Upper lobe of left lung (tissue), 6 donors: ENCODE results near the gene MGAM2. TPM values are rescaled to one million over a fixed set of nuclear protein-coding genes. Genes with fewer than 3 reads are reported as not detected.
"Not testable (repeated sequence)": the region's sequence is repeated elsewhere in the genome, so short reads cannot be mapped to it uniquely, and the experiment has no call there.

ENCODE experiments used
- ATAC-seq, 2 donors: fragments of 200-7000 bp; cut with Tn5 transposase; one replicate each; pipeline ENCODE4 v1.9.1; 2022; ENCODE audit warnings: mild to moderate bottlenecking in 2 of 2, moderate library complexity in 2 of 2; ENCODE audit not compliant: low FRiP score in 2 of 2
- DNase-seq, 2 donors: peaks; one replicate each; pipeline ENCODE4 v3.0.0-alpha.2; 2019 to 2020
- H3K27ac ChIP-seq, 4 donors: fragments of 200-600 bp; sonication (generic); one replicate each; pipeline ENCODE4 v1.5.1; 2016 to 2019
- H3K27me3 ChIP-seq, 4 donors: fragments of 200-600 bp; sonication (generic); one replicate each; pipeline ENCODE4 v1.5.1; 2017 to 2019
- H3K36me3 ChIP-seq, 4 donors: fragments of 200-600 bp; sonication (generic); one replicate each; pipeline ENCODE4 v1.5.1; 2016 to 2019
- H3K4me1 ChIP-seq, 4 donors: fragments of 200-600 bp; sonication (generic); one replicate each; pipeline ENCODE4 v1.5.1; 2018 to 2019
- H3K4me3 ChIP-seq, 4 donors: fragments of 200-600 bp; sonication (generic); one replicate each; pipeline ENCODE4 v1.5.1; 2017 to 2019; ENCODE audit warnings: mild to moderate bottlenecking in 2 of 4, moderate library complexity in 1 of 4
- H3K9me3 ChIP-seq, 4 donors: fragments of 200-600 bp; sonication (generic); one replicate each; pipeline ENCODE4 v1.5.1; 2018 to 2019
- EP300 ChIP-seq, 4 donors: sonication (generic); formaldehyde crosslinking; IDR thresholded peaks; one replicate each; pipeline ENCODE4 v1.5.1; 2017; ENCODE audit warnings: antibody characterized with exemption in 4 of 4, control low read depth in 2 of 4
- POLR2A ChIP-seq, 4 donors: fragments of 450-650 bp; IDR thresholded peaks; one replicate each; pipeline ENCODE4 v1.5.1; 2016 to 2017; ENCODE audit warnings: antibody characterized with exemption in 4 of 4, mild to moderate bottlenecking in 2 of 4
- POLR2AphosphoS5 ChIP-seq, 2 donors: sonication (generic); formaldehyde crosslinking; IDR thresholded peaks; one replicate each; pipeline ENCODE4 v1.5.1; 2017; ENCODE audit warnings: antibody characterized with exemption in 2 of 2
- WGBS, 2 donors: methylation state at CpG; one replicate each; pipeline ENCODE4 v1.1.5; 2017 to 2018; 5-methylcytosine and 5-hydroxymethylcytosine counted together
- total RNA-seq, 6 donors: library from RNA; depleted of rRNA in 4 of 6; stranded (reverse); fragments of >200 nt in 4 of 6; gene quantifications; one replicate each; pipeline versions ENCODE4 v1.1.0 to v1.2.1, GENCODE V29; 2016 to 2021
- TF ChIP-seq, protein P1 (sequence below), 6 experiments: fragments of 450-650 bp in 4 of 6; fragments of 200-600 bp in 2 of 6; sonication (generic) in 2 of 6; IDR thresholded peaks; one replicate each; pipeline ENCODE4 v1.5.1; 2016 to 2019; ENCODE audit warnings: antibody characterized with exemption in 6 of 6
- donor health status: DM: no; HTN: no; CAD: no; lungs with moderate emphysema.
- donor health status: DM: no; HTN: yes; CAD: no; lungs with severe emphysema.

The MGAM2 gene
- total RNA-seq, 6 donors from 2014 or later, result 0.43 to 1.6 (median 0.63) TPM

DNA sequence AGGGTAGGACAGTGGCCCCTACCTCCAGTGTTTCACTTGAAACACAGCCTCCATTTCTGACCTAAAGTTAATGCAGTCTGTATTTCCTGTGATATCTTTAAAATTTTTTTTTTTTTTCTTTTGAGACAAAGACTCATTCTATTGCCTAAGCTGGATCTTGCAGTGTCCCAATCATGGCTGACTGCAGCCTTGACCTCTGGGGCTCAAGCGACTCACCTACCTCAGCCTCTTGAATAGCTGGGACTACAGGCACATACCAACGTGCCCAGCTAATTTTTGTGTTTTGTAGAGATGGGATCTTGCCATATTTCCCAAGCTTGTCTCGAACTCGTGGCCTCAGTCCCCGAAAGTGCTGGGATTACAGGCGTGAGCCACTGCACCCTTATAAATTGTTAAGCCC lies 16.7 kb upstream of the MGAM2 start:
- H3K9me3 ChIP-seq, result no peaks in the 10 kb centered on the region
- no peaks in the 10 kb centered on the region for H3K36me3 ChIP-seq

DNA sequence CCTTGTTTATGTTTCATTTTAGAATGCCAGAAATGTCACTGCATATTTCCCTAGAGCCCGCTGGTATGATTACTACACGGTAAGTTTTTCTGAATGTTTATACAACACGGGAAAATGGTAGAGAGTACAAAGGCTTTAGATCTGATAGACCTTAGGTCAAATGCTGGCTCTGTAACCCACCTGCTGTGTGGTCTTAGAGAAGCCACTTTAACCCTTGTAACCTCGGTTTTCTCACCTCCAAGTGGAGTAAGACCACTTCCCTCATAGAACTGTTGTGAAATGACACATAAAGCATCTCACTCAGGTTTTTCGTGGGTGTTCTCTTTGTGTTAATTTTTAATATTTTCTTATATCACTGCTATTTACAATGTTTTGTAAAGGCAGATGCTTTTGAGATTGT lies 13.9 kb upstream of the MGAM2 start:
- ATAC-seq (no peak), DNase-seq (no peak)
- no peaks in the 10 kb centered on the region for H3K36me3 ChIP-seq
- WGBS, 2 donors, result 46 to 48% methylated on average over 5 of the region's 5 CpGs
- H3K4me3 ChIP-seq, result no peak overlapping the region
- H3K27ac ChIP-seq, result no peak overlapping the region
- H3K4me1 ChIP-seq, result no peaks in the 10 kb centered on the region
- TF ChIP-seq, protein P1, sequence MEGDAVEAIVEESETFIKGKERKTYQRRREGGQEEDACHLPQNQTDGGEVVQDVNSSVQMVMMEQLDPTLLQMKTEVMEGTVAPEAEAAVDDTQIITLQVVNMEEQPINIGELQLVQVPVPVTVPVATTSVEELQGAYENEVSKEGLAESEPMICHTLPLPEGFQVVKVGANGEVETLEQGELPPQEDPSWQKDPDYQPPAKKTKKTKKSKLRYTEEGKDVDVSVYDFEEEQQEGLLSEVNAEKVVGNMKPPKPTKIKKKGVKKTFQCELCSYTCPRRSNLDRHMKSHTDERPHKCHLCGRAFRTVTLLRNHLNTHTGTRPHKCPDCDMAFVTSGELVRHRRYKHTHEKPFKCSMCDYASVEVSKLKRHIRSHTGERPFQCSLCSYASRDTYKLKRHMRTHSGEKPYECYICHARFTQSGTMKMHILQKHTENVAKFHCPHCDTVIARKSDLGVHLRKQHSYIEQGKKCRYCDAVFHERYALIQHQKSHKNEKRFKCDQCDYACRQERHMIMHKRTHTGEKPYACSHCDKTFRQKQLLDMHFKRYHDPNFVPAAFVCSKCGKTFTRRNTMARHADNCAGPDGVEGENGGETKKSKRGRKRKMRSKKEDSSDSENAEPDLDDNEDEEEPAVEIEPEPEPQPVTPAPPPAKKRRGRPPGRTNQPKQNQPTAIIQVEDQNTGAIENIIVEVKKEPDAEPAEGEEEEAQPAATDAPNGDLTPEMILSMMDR (IDR thresholded peaks at IDR 0.05), result no peak
- TF ChIP-seq POLR2A (IDR thresholded peaks at IDR 0.05) (no peak), POLR2AphosphoS5 (IDR thresholded peaks at IDR 0.05) (no peak), EP300 (IDR thresholded peaks at IDR 0.05) (no peak)
- no peaks in the 10 kb centered on the region for H3K27me3 ChIP-seq
- no peaks in the 10 kb centered on the region for H3K9me3 ChIP-seq

More for the DNA sequence above, 16.7 kb upstream of the MGAM2 start:
- TF ChIP-seq POLR2AphosphoS5 (IDR thresholded peaks at IDR 0.05) (no peak), POLR2A (IDR thresholded peaks at IDR 0.05) (no peak), EP300 (IDR thresholded peaks at IDR 0.05) (no peak)
- TF ChIP-seq, protein P1 (IDR thresholded peaks at IDR 0.05), result no peak
- H3K27me3 ChIP-seq, result no peaks in the 10 kb centered on the region
- WGBS, 2 donors, result 87 to 90% methylated on average over 6 of the region's 6 CpGs
- DNase-seq (no peak), ATAC-seq (no peak)
- H3K4me3 ChIP-seq, result no peak overlapping the region
- H3K4me1 ChIP-seq, result no peaks in the 10 kb centered on the region
- no peak overlapping the region for H3K27ac ChIP-seq

DNA sequence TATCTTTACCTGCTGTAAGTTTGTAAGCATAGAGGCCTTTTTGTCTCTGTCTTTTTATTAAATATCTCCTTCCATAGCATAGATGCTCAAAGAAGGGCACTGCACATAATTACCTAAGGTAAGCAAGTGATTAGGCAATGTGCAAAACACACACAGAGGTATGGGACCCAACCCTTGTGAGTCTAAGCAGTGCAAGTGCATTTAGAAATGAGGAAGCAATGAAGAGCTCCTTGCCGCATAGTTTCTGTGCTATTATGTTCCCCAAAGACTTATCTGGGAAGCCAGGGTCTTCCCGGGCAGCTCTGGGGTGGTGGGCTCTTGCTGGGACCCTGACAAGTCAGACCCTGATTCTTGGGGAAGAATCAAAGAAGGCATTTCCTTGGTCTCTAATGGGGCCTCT lies 13.5 kb upstream of the MGAM2 start:
- Histone ChIP-seq H3K4me1 (no peaks in the 10 kb centered on the region), H3K9me3 (no peaks in the 10 kb centered on the region), H3K4me3 (no peak overlapping the region), H3K27me3 (no peaks in the 10 kb centered on the region), H3K36me3 (no peaks in the 10 kb centered on the region), H3K27ac (no peak overlapping the region)
- no peak for DNase-seq
- no peak for TF ChIP-seq POLR2AphosphoS5 (IDR thresholded peaks at IDR 0.05)
- TF ChIP-seq, protein P1 (IDR thresholded peaks at IDR 0.05), result no peak
- TF ChIP-seq EP300 (IDR thresholded peaks at IDR 0.05), result no peak
- TF ChIP-seq POLR2A (IDR thresholded peaks at IDR 0.05), result no peak
- no peak for ATAC-seq
- 27 to 80% methylated on average over 1 to 2 of the region's 2 CpGs for WGBS, 2 donors

DNA sequence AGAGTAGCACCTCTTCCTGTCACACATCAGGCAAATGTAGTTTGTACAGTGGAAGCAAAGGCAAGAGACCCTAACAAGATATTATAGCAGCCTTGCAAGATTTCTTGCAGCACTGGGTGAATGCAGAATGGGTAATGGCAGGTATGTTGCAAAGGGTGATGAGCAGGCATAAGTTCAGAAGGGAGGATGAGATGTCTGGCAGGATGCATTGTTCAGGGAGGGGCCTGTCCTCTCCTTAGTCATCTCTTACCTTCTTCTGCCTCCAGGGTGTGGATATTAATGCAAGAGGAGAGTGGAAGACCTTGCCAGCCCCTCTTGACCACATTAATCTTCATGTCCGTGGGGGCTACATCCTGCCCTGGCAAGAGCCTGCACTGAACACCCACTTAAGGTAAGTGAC lies 12.2 kb upstream of the MGAM2 start:
- ATAC-seq, H3K27ac ChIP-seq, H3K4me1 ChIP-seq, DNase-seq, H3K36me3 ChIP-seq, H3K27me3 ChIP-seq, H3K9me3 ChIP-seq, H3K4me3 ChIP-seq: not testable (repeated sequence)
- WGBS, 2 donors, result 30 to 43% methylated on average over 1 of the region's 1 CpG

DNA sequence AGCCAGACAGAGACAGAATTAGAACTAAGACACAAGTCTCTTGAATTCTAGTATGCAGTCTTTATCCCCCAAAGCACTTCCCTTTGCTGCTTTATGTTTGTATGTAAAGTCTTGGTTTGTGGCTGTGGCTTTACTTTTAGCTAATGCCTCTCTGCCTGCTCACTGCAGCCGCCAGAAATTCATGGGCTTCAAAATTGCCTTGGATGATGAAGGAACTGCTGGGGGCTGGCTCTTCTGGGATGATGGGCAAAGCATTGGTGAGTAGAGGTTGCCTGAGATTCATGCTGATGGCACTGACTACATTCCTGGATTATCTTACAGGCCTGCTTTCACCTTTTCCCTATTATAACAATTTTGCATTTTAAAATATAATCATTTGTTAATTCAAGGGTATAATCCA lies 10.9 kb upstream of the MGAM2 start:
- H3K4me3 ChIP-seq, result no peak overlapping the region
- H3K9me3 ChIP-seq, result no peaks in the 10 kb centered on the region
- WGBS, 2 donors, result 88 to 90% methylated on average over 1 of the region's 1 CpG
- DNase-seq (no peak), ATAC-seq (no peak)
- no peak for TF ChIP-seq POLR2A (IDR thresholded peaks at IDR 0.05)
- TF ChIP-seq, protein P1 (IDR thresholded peaks at IDR 0.05), result no peak
- TF ChIP-seq EP300 (IDR thresholded peaks at IDR 0.05), result no peak
- no peak for TF ChIP-seq POLR2AphosphoS5 (IDR thresholded peaks at IDR 0.05)
- H3K36me3 ChIP-seq, result no peaks in the 10 kb centered on the region
- H3K4me1 ChIP-seq, result no peaks in the 10 kb centered on the region
- no peak overlapping the region for H3K27ac ChIP-seq
- H3K27me3 ChIP-seq, result no peaks in the 10 kb centered on the region

DNA sequence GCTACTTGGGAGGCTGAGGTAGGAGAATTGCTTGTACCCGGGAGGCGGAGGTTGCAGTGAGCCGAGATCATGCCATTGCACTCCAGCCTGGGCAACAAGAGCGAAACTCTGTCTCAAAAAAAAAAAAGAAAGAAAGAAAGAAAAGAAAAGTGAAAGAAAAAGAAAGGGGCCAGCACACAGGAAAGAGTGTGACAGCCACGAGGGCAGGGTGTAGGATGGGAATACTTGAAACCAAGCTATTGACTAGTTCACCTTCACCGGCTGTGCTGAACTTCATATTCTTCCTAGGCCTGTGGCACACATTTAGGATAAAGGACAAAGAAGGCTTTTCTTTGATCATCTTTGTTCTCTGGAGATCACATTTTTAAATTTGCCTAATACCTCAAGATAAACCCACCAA lies 9.7 kb upstream of the MGAM2 start:
- not testable (repeated sequence) for H3K27ac ChIP-seq, H3K4me3 ChIP-seq, ATAC-seq, H3K27me3 ChIP-seq, H3K4me1 ChIP-seq, DNase-seq, H3K9me3 ChIP-seq, H3K36me3 ChIP-seq
- WGBS, 2 donors, result 85 to 88% methylated on average over 6 of the region's 6 CpGs
